ENCODE results near the gene GPX8. TPM values are rescaled to one million over a fixed set of nuclear protein-coding genes. Genes with fewer than 3 reads are reported as not detected.

Gene GPX8
- polyA plus RNA-seq, 4 donors, result 0.22 to 13.1 (median 3.9) TPM

- 79 to 81% (median 80%) methylated on average over 2 of the region's 2 CpGs for WGBS, 3 donors
- Histone ChIP-seq H3K36me3 (ENCODE audit: control insufficient read depth in 3 of 3, insufficient read depth in 2 of 3, low read depth in 1 of 3, low read length in 3 of 3) (no peaks in the 10 kb centered on the region), H3K9me3 (ENCODE audit: control insufficient read depth in 2 of 2, insufficient read depth in 1 of 2, low read depth in 1 of 2, low read length in 1 of 2) (no peaks in the 10 kb centered on the region), H3K27ac (ENCODE audit: low read depth in 1 of 3, low read length in 2 of 3) (no peak overlapping the region), H3K4me1 (ENCODE audit: control insufficient read depth in 3 of 3, insufficient read depth in 2 of 3, low read depth in 1 of 3, low read length in 2 of 3) (no peaks in the 10 kb centered on the region), H3K4me3 (ENCODE audit: low read depth in 1 of 3, low read length in 3 of 3) (no peak overlapping the region), H3K27me3 (ENCODE audit: control insufficient read depth in 3 of 3, insufficient read depth in 3 of 3, low read length in 3 of 3) (peaks cover 0 to 8% (median 3%) of the 10 kb centered on the region in 3 donors)
- FAIRE-seq (no peak), DNase-seq (no peak)
These were observed 51.4 kb downstream of the GPX8 start for GRCh38 chr5:55211184-55211874.

Other genes with a start within 250 kb of the GPX8 start
- gene ESM1, start 174.6 kb upstream of the GPX8 start, polyA plus RNA-seq, result 1 to 10 TPM in 1 of 4 donors, under 1 TPM in 1, not detected in 2; 0.79 to 1.3 TPM
- gene GZMK, start 135.9 kb upstream of the GPX8 start, polyA plus RNA-seq, result 1 to 10 TPM in 1 of 4 donors, under 1 TPM in 2, not detected in 1; 0.47 to 1.6 (median 0.63) TPM
- gene GZMA, start 57.5 kb upstream of the GPX8 start, polyA plus RNA-seq, result 1 to 10 TPM; 2.7 to 8.6 (median 4.6) TPM
- under 1 TPM in 1 of 4 donors, not detected in 3; 0.04 TPM for gene CDC20B, start 13.0 kb downstream of the GPX8 start, polyA plus RNA-seq
- not detected for gene MCIDAS, start 67.1 kb downstream of the GPX8 start, polyA plus RNA-seq
- gene CCNO, start 73.4 kb downstream of the GPX8 start, polyA plus RNA-seq, result under 1 TPM in 1 of 4 donors, not detected in 3; 0.49 TPM
- gene DHX29, start 147.5 kb downstream of the GPX8 start, polyA plus RNA-seq, result 10 to 100 TPM in 2 of 4 donors, 1 to 10 TPM in 2; 7.3 to 30.4 (median 10.2) TPM
- 10 to 100 TPM; 21.1 to 58.1 (median 37.4) TPM for gene MTREX, start 147.8 kb downstream of the GPX8 start, polyA plus RNA-seq

All from small intestine (tissue), 7 donors.